ENCODE results near the gene CACNB2. TPM values are rescaled to one million over a fixed set of nuclear protein-coding genes. Genes with fewer than 3 reads are reported as not detected.

The CACNB2 gene
- total and polyA plus RNA-seq, 10 of the 15 experiments (the other 5 are each of a cell fraction or from before 2014, with no cell fraction given), result 0.62 to 8.1 (median 1.2) TPM

- TF ChIP-seq E4F1 (IDR thresholded peaks at IDR 0.05; ENCODE audit: borderline replicate concordance, partially characterized antibody) (no peak), EGR1 (IDR thresholded peaks at IDR 0.05; ENCODE audit: borderline replicate concordance in 1 of 2, low read depth in 2 of 2, low read length in 2 of 2) (no peak), FOXK2 (IDR thresholded peaks at IDR 0.05) (no peak)
Observed at GRCh38 chr10:18136073-18136791, 4.0 kb upstream of the CACNB2 start (continued).

- no peaks in the 10 kb centered on the region for H3K9me3 ChIP-seq (replicated peaks; ENCODE audit: control insufficient read depth, insufficient read depth, low read length)
- ATAC-seq (no peak), FAIRE-seq (no peak), DNase-seq (ENCODE audit: low read depth, low spot score) (no peak)
- H3K79me2 ChIP-seq (ENCODE audit: control insufficient read depth, insufficient read depth, low read length), result no peaks in the 10 kb centered on the region
- ChIA-PET CTCF (no interaction called here), POLR2A (no interaction called here), RAD21 (ENCODE audit: unreplicated experiment) (no interaction called here), SMC1A (ENCODE audit: uncharacterized antibody, unreplicated experiment) (no interaction called here)
- TF ChIP-seq BACH1 (IDR thresholded peaks at IDR 0.05; ENCODE audit: borderline replicate concordance), result no peak
- TF ChIP-seq PKNOX1 (IDR thresholded peaks at IDR 0.05), result no peak
- TF ChIP-seq NR2F1 (conservative IDR thresholded peaks at IDR 0.05), result no peak
- no peak for TF ChIP-seq CREB1 (IDR thresholded peaks at IDR 0.05; ENCODE audit: low read depth)
- no peak for TF ChIP-seq ATF3 (IDR thresholded peaks at IDR 0.05; ENCODE audit: borderline replicate concordance, extremely low read depth, low read depth, low read length)
- no peak overlapping the region for H3K9ac ChIP-seq (ENCODE audit: control insufficient read depth, insufficient read depth, low read length)
- peaks cover 3 to 4% of the 10 kb centered on the region in 2 experiments; a peak in 2 of 4 replicates for H3K27me3 ChIP-seq (replicated peaks in 1 of 2; ENCODE audit: control insufficient read depth in 2 of 2, insufficient read depth in 2 of 2, low read length in 1 of 2)
- BruUV-seq (replicated peaks), result no TSS peak
- H3K4me2 ChIP-seq (ENCODE audit: control insufficient read depth, insufficient read depth), result no peak overlapping the region
- 40% methylated on average over 1 of the region's 1 CpG for WGBS (ENCODE audit: insufficient coverage, insufficient replicate concordance, low lambda C conversion rate, missing lambda C conversion rate)
- H3K4me3 ChIP-seq, result no peak overlapping the region
- H3K36me3 ChIP-seq (ENCODE audit: control insufficient read depth in 2 of 2, insufficient read depth in 2 of 2, low read length in 1 of 2), result no peaks in the 10 kb centered on the region
- no peaks in the 10 kb centered on the region for H3K4me1 ChIP-seq (ENCODE audit: control insufficient read depth, insufficient read depth, low read length)
- H3K27ac ChIP-seq (ENCODE audit: control insufficient read depth, insufficient read depth), result no peak overlapping the region
- no peaks in the 10 kb centered on the region for H4K20me1 ChIP-seq (ENCODE audit: control insufficient read depth, insufficient read depth)
- intact Hi-C loops (cut with micrococcal nuclease; ENCODE audit: unreplicated experiment) (no loop called here), in situ Hi-C loops (cut with MboI) (no loop called here)
- no peak overlapping the region for H2AFZ ChIP-seq (ENCODE audit: control insufficient read depth, low read depth, low read length)
Observed at GRCh38 chr10:18137111-18137510, 3.1 kb upstream of the CACNB2 start.

Measured in GM12878 (cell line).